ENCODE measurements around the gene GNAZ.

- TF ChIP-seq POLR2A (IDR thresholded peaks at IDR 0.05) (no peak), CTCF (IDR thresholded peaks at IDR 0.05) (no peak)
These were observed 5.3 kb upstream of the GNAZ start for GRCh38 chr22:23065069-23065451.

Data from esophagus squamous epithelium (tissue), 4 donors.